Endodermal cell (in vitro differentiated cells): ENCODE measurements around the gene SMIM35. TPM values are rescaled to one million over a fixed set of nuclear protein-coding genes. Genes with fewer than 3 reads are reported as not detected.

ENCODE experiments used
- DNase-seq: peaks from one replicate; pipeline ENCODE4 v3.0.0-alpha.2; 2017
- H3K27ac ChIP-seq: 2 replicates; pipeline ENCODE4 v1.5.1; 2013; ENCODE audit warnings: mild to moderate bottlenecking, low read depth, low read length, moderate library complexity
- H3K27me3 ChIP-seq: 2 replicates; pipeline ENCODE4 v1.6.1; 2013; ENCODE audit warnings: mild to moderate bottlenecking, low read length, moderate library complexity; ENCODE audit not compliant: insufficient read depth, control insufficient read depth, poor library complexity, severe bottlenecking
- H3K36me3 ChIP-seq: 2 replicates; pipeline ENCODE4 v1.7.0; 2013; ENCODE audit warnings: mild to moderate bottlenecking, low read length, moderate library complexity; ENCODE audit not compliant: control insufficient read depth, insufficient read depth
- H3K4me1 ChIP-seq: one replicate; pipeline ENCODE4 v1.7.0; 2013; ENCODE audit warnings: low read length; ENCODE audit not compliant: control insufficient read depth, insufficient read depth
- H3K4me3 ChIP-seq: 2 replicates; pipeline ENCODE4 v1.5.1; 2013; ENCODE audit warnings: mild to moderate bottlenecking, low read length, moderate library complexity
- H3K9ac ChIP-seq: 2 replicates; pipeline ENCODE4 v1.6.1; 2013; ENCODE audit warnings: mild to moderate bottlenecking, low read length, moderate library complexity; ENCODE audit not compliant: poor library complexity, severe bottlenecking; ENCODE audit errors: extremely low read depth
- H3K9me3 ChIP-seq: 2 replicates; pipeline ENCODE4 v1.6.1; 2013; ENCODE audit warnings: mild to moderate bottlenecking, low read length, moderate library complexity; ENCODE audit not compliant: control insufficient read depth
- H3K27ac Mint-ChIP-seq: 2 replicates; pipeline ENCODE4 v1.8.0; 2020; ENCODE audit warnings: mixed read lengths
- H3K27me3 Mint-ChIP-seq: 2 replicates; pipeline ENCODE4 v1.8.0; 2021; ENCODE audit warnings: mild to moderate bottlenecking, mixed read lengths; ENCODE audit not compliant: insufficient read depth
- H3K36me3 Mint-ChIP-seq: 2 replicates; pipeline ENCODE4 v1.8.0; 2020; ENCODE audit warnings: low read depth, mixed read lengths
- H3K4me1 Mint-ChIP-seq: 2 replicates; pipeline ENCODE4 v1.8.0; 2020; ENCODE audit warnings: mixed read lengths
- H3K4me3 Mint-ChIP-seq: 2 replicates; pipeline ENCODE4 v1.8.0; 2020; ENCODE audit warnings: mild to moderate bottlenecking, moderate library complexity, mixed read lengths
- H3K9me3 Mint-ChIP-seq: 2 replicates; pipeline ENCODE4 v1.8.0; 2020; ENCODE audit warnings: mild to moderate bottlenecking, mixed read lengths
- CTCF ChIP-seq: fragments of 200-600 bp; sonication (generic); conservative IDR thresholded peaks from 2 replicates; pipeline ENCODE4 v1.5.0; 2021; ENCODE audit warnings: antibody characterized with exemption, mild to moderate bottlenecking
- WGBS, 2 experiments: methylation state at CpG; one replicate each; pipeline versions ENCODE4 v1.1.5 to v1.1.7; 2013; ENCODE audit warnings: missing lambda C conversion rate in 2 of 2, mixed read lengths in 1 of 2; ENCODE audit not compliant: insufficient coverage in 1 of 2, insufficient read length in 1 of 2; 5-methylcytosine and 5-hydroxymethylcytosine counted together
- total RNA-seq, 2 donors: library from RNA; stranded (reverse); fragmentation: NEBNext Ultra II Directional in 1 of 2; extraction: Animal tissue kit (Norgen Biotek cat#: 25700) in 1 of 2; gene quantifications; 2 replicates in 1 of 2; 3 replicates in 1 of 2; pipeline ENCODE4 v1.2.1, GENCODE V29; 2021

The SMIM35 gene
- total RNA-seq, 2 donors from 2014 or later: not detected

GRCh38 chr11:118060869-118061268 lies 25.9 kb downstream of the SMIM35 start:
- H3K27me3 Mint-ChIP-seq: peaks cover 7% of the 10 kb centered on the region
- Histone ChIP-seq H3K9ac (no peak overlapping the region), H3K36me3 (no peaks in the 10 kb centered on the region), H3K27me3 (no peaks in the 10 kb centered on the region), H3K4me1 (peaks cover 12% of the 10 kb centered on the region), H3K4me3 (no peak overlapping the region), H3K9me3 (no peaks in the 10 kb centered on the region), H3K27ac (no peak overlapping the region)
- H3K36me3 Mint-ChIP-seq: no peaks in the 10 kb centered on the region
- peaks cover 30% of the 10 kb centered on the region for H3K4me1 Mint-ChIP-seq
- no peak for TF ChIP-seq CTCF
- WGBS, 2 experiments: 88 to 100% methylated on average over 3 to 7 of the region's 7 CpGs
- no peaks in the 10 kb centered on the region for H3K9me3 Mint-ChIP-seq
- H3K4me3 Mint-ChIP-seq: no peak overlapping the region
- no peak overlapping the region for H3K27ac Mint-ChIP-seq
- DNase-seq: peak; percentile 24

GRCh38 chr11:118060081-118060661 lies 26.6 kb downstream of the SMIM35 start:
- Histone ChIP-seq H3K4me1 (peaks cover 7% of the 10 kb centered on the region), H3K27ac (no peak overlapping the region), H3K36me3 (no peaks in the 10 kb centered on the region), H3K27me3 (no peaks in the 10 kb centered on the region), H3K4me3 (no peak overlapping the region), H3K9ac (no peak overlapping the region), H3K9me3 (no peaks in the 10 kb centered on the region)
- Mint-ChIP-seq H3K4me1 (peaks cover 23% of the 10 kb centered on the region), H3K4me3 (no peak overlapping the region), H3K27ac (no peak overlapping the region), H3K27me3 (peaks cover 7% of the 10 kb centered on the region), H3K9me3 (no peaks in the 10 kb centered on the region), H3K36me3 (no peaks in the 10 kb centered on the region)
- 91 to 100% methylated on average over 4 to 10 of the region's 10 CpGs for WGBS, 2 experiments
- no peak for TF ChIP-seq CTCF
- peak; percentile 32 for DNase-seq

- Histone ChIP-seq H3K4me1 (no peaks in the 10 kb centered on the region), H3K36me3 (no peaks in the 10 kb centered on the region), H3K9me3 (no peaks in the 10 kb centered on the region), H3K4me3 (no peak overlapping the region), H3K27ac (no peak overlapping the region), H3K27me3 (no peaks in the 10 kb centered on the region), H3K9ac (no peak overlapping the region)
- DNase-seq: peak; percentile 26
- Mint-ChIP-seq H3K27ac (no peak overlapping the region), H3K36me3 (no peaks in the 10 kb centered on the region), H3K4me3 (no peak overlapping the region), H3K4me1 (peaks cover 20% of the 10 kb centered on the region), H3K27me3 (peaks cover 7% of the 10 kb centered on the region), H3K9me3 (no peaks in the 10 kb centered on the region)
- no peak for TF ChIP-seq CTCF
- 94 to 97% methylated on average over 7 to 11 of the region's 11 CpGs for WGBS, 2 experiments
Measured at GRCh38 chr11:118059246-118059940, 27.4 kb downstream of the SMIM35 start.
